Measurements from ENCODE around the gene SYNGR3. TPM values are rescaled to one million over a fixed set of nuclear protein-coding genes. Genes with fewer than 3 reads are reported as not detected.

The SYNGR3 gene
- total RNA-seq, 1 experiment from 2014 or later, result 15.2 TPM

- POLR2A ChIA-PET, result no interaction called here
- peaks cover 6% of the 10 kb centered on the region; the same call in 1 of the 2 replicates for H3K36me3 ChIP-seq (ENCODE audit: control insufficient read depth, insufficient read depth, low read length)
Observed at GRCh38 chr16:2002406-2003230, 12.8 kb downstream of the SYNGR3 start.

DNA sequence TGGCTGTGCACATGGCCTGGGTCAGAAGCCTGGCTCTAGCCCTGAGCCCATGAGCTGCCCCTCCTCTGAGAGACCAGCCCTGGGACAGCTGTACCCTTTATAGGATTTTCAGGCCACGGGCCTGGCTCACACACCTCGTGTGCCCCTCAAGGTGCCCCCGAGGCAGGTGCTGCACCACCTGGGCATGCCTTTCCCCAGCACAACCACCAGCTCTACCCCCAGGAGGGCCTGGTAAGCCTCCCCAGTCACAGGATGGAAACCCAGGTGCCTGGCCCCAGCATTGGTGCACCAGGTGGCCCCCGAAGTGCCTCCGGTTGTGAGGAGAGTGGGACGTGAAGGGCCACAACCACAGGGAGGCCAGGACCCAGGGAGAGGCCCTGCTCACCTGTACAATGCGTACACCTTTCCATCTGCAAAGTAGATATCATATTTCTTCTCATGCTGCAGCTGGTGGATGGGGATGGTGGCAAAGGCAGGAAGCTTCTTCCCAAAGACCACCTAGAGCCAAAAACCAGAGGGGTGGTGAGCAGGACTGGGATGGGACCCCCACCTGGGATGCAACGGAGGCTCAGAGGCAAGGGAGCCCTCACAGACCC lies 13.6 kb downstream of the SYNGR3 start:
- intact Hi-C loops (cut with micrococcal nuclease; ENCODE audit: unreplicated experiment), result no loop called here

More at GRCh38 chr16:2002406-2003230, 12.8 kb downstream of the SYNGR3 start:
- TF ChIP-seq TCF7L2 (IDR thresholded peaks at IDR 0.05; ENCODE audit: low read depth, low read length) (no peak), POLR2AphosphoS5 (IDR thresholded peaks at IDR 0.05; ENCODE audit: low read depth, low read length) (no peak), SIN3A (IDR thresholded peaks at IDR 0.05; ENCODE audit: borderline replicate concordance, insufficient read depth, low read depth, low read length) (no peak)
- TF ChIP-seq, protein P1, sequence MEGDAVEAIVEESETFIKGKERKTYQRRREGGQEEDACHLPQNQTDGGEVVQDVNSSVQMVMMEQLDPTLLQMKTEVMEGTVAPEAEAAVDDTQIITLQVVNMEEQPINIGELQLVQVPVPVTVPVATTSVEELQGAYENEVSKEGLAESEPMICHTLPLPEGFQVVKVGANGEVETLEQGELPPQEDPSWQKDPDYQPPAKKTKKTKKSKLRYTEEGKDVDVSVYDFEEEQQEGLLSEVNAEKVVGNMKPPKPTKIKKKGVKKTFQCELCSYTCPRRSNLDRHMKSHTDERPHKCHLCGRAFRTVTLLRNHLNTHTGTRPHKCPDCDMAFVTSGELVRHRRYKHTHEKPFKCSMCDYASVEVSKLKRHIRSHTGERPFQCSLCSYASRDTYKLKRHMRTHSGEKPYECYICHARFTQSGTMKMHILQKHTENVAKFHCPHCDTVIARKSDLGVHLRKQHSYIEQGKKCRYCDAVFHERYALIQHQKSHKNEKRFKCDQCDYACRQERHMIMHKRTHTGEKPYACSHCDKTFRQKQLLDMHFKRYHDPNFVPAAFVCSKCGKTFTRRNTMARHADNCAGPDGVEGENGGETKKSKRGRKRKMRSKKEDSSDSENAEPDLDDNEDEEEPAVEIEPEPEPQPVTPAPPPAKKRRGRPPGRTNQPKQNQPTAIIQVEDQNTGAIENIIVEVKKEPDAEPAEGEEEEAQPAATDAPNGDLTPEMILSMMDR (IDR thresholded peaks at IDR 0.05), result no peak
- TF ChIP-seq, protein P2, sequence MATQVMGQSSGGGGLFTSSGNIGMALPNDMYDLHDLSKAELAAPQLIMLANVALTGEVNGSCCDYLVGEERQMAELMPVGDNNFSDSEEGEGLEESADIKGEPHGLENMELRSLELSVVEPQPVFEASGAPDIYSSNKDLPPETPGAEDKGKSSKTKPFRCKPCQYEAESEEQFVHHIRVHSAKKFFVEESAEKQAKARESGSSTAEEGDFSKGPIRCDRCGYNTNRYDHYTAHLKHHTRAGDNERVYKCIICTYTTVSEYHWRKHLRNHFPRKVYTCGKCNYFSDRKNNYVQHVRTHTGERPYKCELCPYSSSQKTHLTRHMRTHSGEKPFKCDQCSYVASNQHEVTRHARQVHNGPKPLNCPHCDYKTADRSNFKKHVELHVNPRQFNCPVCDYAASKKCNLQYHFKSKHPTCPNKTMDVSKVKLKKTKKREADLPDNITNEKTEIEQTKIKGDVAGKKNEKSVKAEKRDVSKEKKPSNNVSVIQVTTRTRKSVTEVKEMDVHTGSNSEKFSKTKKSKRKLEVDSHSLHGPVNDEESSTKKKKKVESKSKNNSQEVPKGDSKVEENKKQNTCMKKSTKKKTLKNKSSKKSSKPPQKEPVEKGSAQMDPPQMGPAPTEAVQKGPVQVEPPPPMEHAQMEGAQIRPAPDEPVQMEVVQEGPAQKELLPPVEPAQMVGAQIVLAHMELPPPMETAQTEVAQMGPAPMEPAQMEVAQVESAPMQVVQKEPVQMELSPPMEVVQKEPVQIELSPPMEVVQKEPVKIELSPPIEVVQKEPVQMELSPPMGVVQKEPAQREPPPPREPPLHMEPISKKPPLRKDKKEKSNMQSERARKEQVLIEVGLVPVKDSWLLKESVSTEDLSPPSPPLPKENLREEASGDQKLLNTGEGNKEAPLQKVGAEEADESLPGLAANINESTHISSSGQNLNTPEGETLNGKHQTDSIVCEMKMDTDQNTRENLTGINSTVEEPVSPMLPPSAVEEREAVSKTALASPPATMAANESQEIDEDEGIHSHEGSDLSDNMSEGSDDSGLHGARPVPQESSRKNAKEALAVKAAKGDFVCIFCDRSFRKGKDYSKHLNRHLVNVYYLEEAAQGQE (IDR thresholded peaks at IDR 0.05; ENCODE audit: insufficient read depth in 1 of 2, low read depth in 2 of 2, low read length in 1 of 2), result no peak
- Histone ChIP-seq H3K4me1 (ENCODE audit: control insufficient read depth, insufficient read depth, low read length) (peaks cover 37% of the 10 kb centered on the region), H3K9me3 (ENCODE audit: control insufficient read depth, insufficient read depth, low read depth, low read length) (no peaks in the 10 kb centered on the region), H3K27ac (ENCODE audit: low read length) (no peak overlapping the region), H3K27me3 (ENCODE audit: control insufficient read depth, insufficient read depth, low read length) (no peaks in the 10 kb centered on the region), H3K4me3 (ENCODE audit: low read depth in 2 of 2, low read length in 2 of 2) (no peak overlapping the region)
- CTCF ChIA-PET, result interaction anchor here (0.6 kb wide), 2 partner anchors 9 to 40 kb away, joined by 8 to 11 read pairs; no protein-coding TSS in a partner anchor
- ATAC-seq, result no peak
- BruUV-seq (replicated peaks), result no TSS peak
- intact Hi-C loops (cut with micrococcal nuclease; ENCODE audit: unreplicated experiment), result no loop called here
- in situ Hi-C loops (cut with HindIII; ENCODE audit: low pct_unique_long_range_greater_than_20kb, low sequenced_read_pairs), result no loop called here
- DNase-seq (ENCODE audit: low read depth, low spot score), result no peak

More for the DNA sequence above, 13.6 kb downstream of the SYNGR3 start:
- H3K9me3 ChIP-seq (ENCODE audit: control insufficient read depth, insufficient read depth, low read depth, low read length), result no peaks in the 10 kb centered on the region
- DNase-seq (ENCODE audit: low read depth, low spot score) (no peak), ATAC-seq (no peak)
- H3K36me3 ChIP-seq (ENCODE audit: control insufficient read depth, insufficient read depth, low read length), result peaks cover 6% of the 10 kb centered on the region; the same call in 1 of the 2 replicates
- peaks cover 43% of the 10 kb centered on the region for H3K4me1 ChIP-seq (ENCODE audit: control insufficient read depth, insufficient read depth, low read length)
- in situ Hi-C loops (cut with HindIII; ENCODE audit: low pct_unique_long_range_greater_than_20kb, low sequenced_read_pairs), result no loop called here
- BruUV-seq (replicated peaks), result no TSS peak
- POLR2A ChIA-PET, result no interaction called here
- no peaks in the 10 kb centered on the region for H3K27me3 ChIP-seq (ENCODE audit: control insufficient read depth, insufficient read depth, low read length)
- no peak overlapping the region for H3K4me3 ChIP-seq (ENCODE audit: low read depth in 2 of 2, low read length in 2 of 2)
- CTCF ChIA-PET, result interaction anchor here (0.5 to 0.6 kb wide), 3 partner anchors 9 to 216 kb away, joined by 5 to 11 read pairs (median 8); no protein-coding TSS in a partner anchor
- TF ChIP-seq SIN3A (IDR thresholded peaks at IDR 0.05; ENCODE audit: borderline replicate concordance, insufficient read depth, low read depth, low read length) (no peak), TCF7L2 (IDR thresholded peaks at IDR 0.05; ENCODE audit: low read depth, low read length) (no peak), POLR2AphosphoS5 (IDR thresholded peaks at IDR 0.05; ENCODE audit: low read depth, low read length) (no peak)
- TF ChIP-seq, protein P1 (IDR thresholded peaks at IDR 0.05), result no peak
- TF ChIP-seq, protein P2 (IDR thresholded peaks at IDR 0.05; ENCODE audit: insufficient read depth in 1 of 2, low read depth in 2 of 2, low read length in 1 of 2), result no peak
- H3K27ac ChIP-seq (ENCODE audit: low read length), result peak overlapping the region; percentile 48; the same call in 1 of the 2 replicates
